H54 (cell line): ENCODE measurements around the gene TMEM269.

Source experiments
- DNase-seq: peaks from one replicate; pipeline ENCODE4 v3.0.0; 2011; ENCODE audit warnings: low spot score, mixed read lengths; ENCODE audit not compliant: insufficient read length
- FAIRE-seq: peaks from 3 replicates; lab custom pipeline; 2011; peaks lifted over from hg19 to GRCh38; lab: Jason Lieb, UNC
- POLR2A ChIP-seq: IDR thresholded peaks from 2 replicates; pipeline ENCODE4 v1.6.1; 2011; ENCODE audit warnings: low read depth, mild to moderate bottlenecking, low read length

The TMEM269 gene

GRCh38 chr1:42847721-42848460, 63.1 kb downstream of the TMEM269 start:
- no peak for FAIRE-seq

GRCh38 chr1:42848823-42849537, 64.2 kb downstream of the TMEM269 start:
- no peak for DNase-seq
- no peak for FAIRE-seq
- TF ChIP-seq POLR2A, result no peak

More at GRCh38 chr1:42847721-42848460, 63.1 kb downstream of the TMEM269 start:
- no peak for TF ChIP-seq POLR2A
- DNase-seq, result no peak

GRCh38 chr1:42849944-42850343, 65.2 kb downstream of the TMEM269 start:
- no peak for FAIRE-seq
- DNase-seq, result no peak
- TF ChIP-seq POLR2A, result no peak
